ENCODE measurements around the gene OSBPL5. TPM values are rescaled to one million over a fixed set of nuclear protein-coding genes. Genes with fewer than 3 reads are reported as not detected.

The OSBPL5 gene
- total RNA-seq (1 to 10 TPM; 6.8 to 8.1 TPM), total RNA-seq (4.1 to 7.3 reads per million in 2 donors)

- H3K4me1 Mint-ChIP-seq: peaks cover 24% of the 10 kb centered on the region
- H3K4me3 Mint-ChIP-seq: peak within 1 kb of the TSS; percentile 85
- no peaks in the 10 kb centered on the region for H3K9me3 ChIP-seq (ENCODE audit: control insufficient read depth, low read length, poor library complexity, severe bottlenecking)
- H3K27me3 Mint-ChIP-seq: peaks cover 40% of the 10 kb centered on the region
- ATAC-seq (peak; percentile 71), DNase-seq (peak in 2 of 3 donors; percentile 17 to 19)
- peak within 1 kb of the TSS; percentile 34 for H3K27ac Mint-ChIP-seq
- no peaks in the 10 kb centered on the region for H3K36me3 Mint-ChIP-seq (ENCODE audit: low read depth)
These were observed at the start of gene OSBPL5 for GRCh38 chr11:3165152-3165705. TSS of gene OSBPL5 (minus strand) at chr11:3165310. CDS start at chr11:3129148, 36,162 bp downstream.

- H3K27ac Mint-ChIP-seq: no peak overlapping the region
- peaks cover 7% of the 10 kb centered on the region for H3K4me1 Mint-ChIP-seq
- H3K9me3 ChIP-seq (ENCODE audit: control insufficient read depth, low read length, poor library complexity, severe bottlenecking): no peaks in the 10 kb centered on the region
- peaks cover 3% of the 10 kb centered on the region for H3K36me3 Mint-ChIP-seq (ENCODE audit: low read depth)
- H3K27me3 Mint-ChIP-seq: peaks cover 32% of the 10 kb centered on the region
- no peak overlapping the region for H3K4me3 Mint-ChIP-seq
- ATAC-seq: no peak
- no peak for DNase-seq
These were observed 49.2 kb upstream of the OSBPL5 start for GRCh38 chr11:3214420-3214699.

- Mint-ChIP-seq H3K27me3 (peaks cover 27% of the 10 kb centered on the region), H3K27ac (no peak overlapping the region), H3K36me3 (ENCODE audit: low read depth) (peaks cover 3% of the 10 kb centered on the region)
These were observed 48.7 kb upstream of the OSBPL5 start for GRCh38 chr11:3213659-3214419.

GRCh38 chr11:3208272-3208671 lies 43.2 kb upstream of the OSBPL5 start:
- H3K4me3 Mint-ChIP-seq: no peak overlapping the region

More at GRCh38 chr11:3213659-3214419, 48.7 kb upstream of the OSBPL5 start:
- peaks cover 7% of the 10 kb centered on the region for H3K4me1 Mint-ChIP-seq
- no peak overlapping the region for H3K4me3 Mint-ChIP-seq
- ATAC-seq (no peak), DNase-seq (peak in 1 of 3 donors; percentile 4)
- no peaks in the 10 kb centered on the region for H3K9me3 ChIP-seq (ENCODE audit: control insufficient read depth, low read length, poor library complexity, severe bottlenecking)

GRCh38 chr11:3207526-3208189 lies 42.5 kb upstream of the OSBPL5 start:
- ATAC-seq (no peak), DNase-seq (peak in 1 of 3 donors; percentile 4)
- Mint-ChIP-seq H3K27me3 (no peaks in the 10 kb centered on the region), H3K36me3 (ENCODE audit: low read depth) (no peaks in the 10 kb centered on the region), H3K4me3 (no peak overlapping the region), H3K4me1 (no peaks in the 10 kb centered on the region), H3K27ac (no peak overlapping the region)
- no peaks in the 10 kb centered on the region for H3K9me3 ChIP-seq (ENCODE audit: control insufficient read depth, low read length, poor library complexity, severe bottlenecking)

More at GRCh38 chr11:3208272-3208671, 43.2 kb upstream of the OSBPL5 start:
- ATAC-seq (no peak), DNase-seq (peak in 1 of 3 donors; percentile 4)
- Mint-ChIP-seq H3K27me3 (no peaks in the 10 kb centered on the region), H3K36me3 (ENCODE audit: low read depth) (no peaks in the 10 kb centered on the region), H3K27ac (no peak overlapping the region), H3K4me1 (no peaks in the 10 kb centered on the region)
- H3K9me3 ChIP-seq (ENCODE audit: control insufficient read depth, low read length, poor library complexity, severe bottlenecking): no peaks in the 10 kb centered on the region

- no peak for ATAC-seq
- H3K9me3 ChIP-seq (ENCODE audit: control insufficient read depth, low read length, poor library complexity, severe bottlenecking): no peaks in the 10 kb centered on the region
- Mint-ChIP-seq H3K27me3 (peaks cover under 1% of the 10 kb centered on the region), H3K4me3 (no peak overlapping the region), H3K4me1 (no peaks in the 10 kb centered on the region), H3K27ac (no peak overlapping the region), H3K36me3 (ENCODE audit: low read depth) (no peaks in the 10 kb centered on the region)
- no peak for DNase-seq
These were observed 41.8 kb upstream of the OSBPL5 start for GRCh38 chr11:3206922-3207204.

GRCh38 chr11:3206156-3206921 lies 41.2 kb upstream of the OSBPL5 start:
- no peak overlapping the region for H3K27ac Mint-ChIP-seq
- H3K9me3 ChIP-seq (ENCODE audit: control insufficient read depth, low read length, poor library complexity, severe bottlenecking): no peaks in the 10 kb centered on the region
- ATAC-seq: no peak
- no peaks in the 10 kb centered on the region for H3K4me1 Mint-ChIP-seq
- H3K27me3 Mint-ChIP-seq: peaks cover 6% of the 10 kb centered on the region
- DNase-seq: no peak
- H3K4me3 Mint-ChIP-seq: no peak overlapping the region
- H3K36me3 Mint-ChIP-seq (ENCODE audit: low read depth): no peaks in the 10 kb centered on the region

- peaks cover 7% of the 10 kb centered on the region for H3K27me3 Mint-ChIP-seq
- no peaks in the 10 kb centered on the region for H3K4me1 Mint-ChIP-seq
- DNase-seq (no peak), ATAC-seq (no peak)
- H3K27ac Mint-ChIP-seq: no peak overlapping the region
- no peaks in the 10 kb centered on the region for H3K9me3 ChIP-seq (ENCODE audit: control insufficient read depth, low read length, poor library complexity, severe bottlenecking)
- no peak overlapping the region for H3K4me3 Mint-ChIP-seq
- no peaks in the 10 kb centered on the region for H3K36me3 Mint-ChIP-seq (ENCODE audit: low read depth)
These were observed 40.4 kb upstream of the OSBPL5 start for GRCh38 chr11:3205261-3206155.

- H3K27ac Mint-ChIP-seq: no peak overlapping the region
- H3K9me3 ChIP-seq (ENCODE audit: control insufficient read depth, low read length, poor library complexity, severe bottlenecking): no peaks in the 10 kb centered on the region
- H3K36me3 Mint-ChIP-seq (ENCODE audit: low read depth): no peaks in the 10 kb centered on the region
- no peak for DNase-seq
- peaks cover 7% of the 10 kb centered on the region for H3K27me3 Mint-ChIP-seq
- no peaks in the 10 kb centered on the region for H3K4me1 Mint-ChIP-seq
- no peak for ATAC-seq
- no peak overlapping the region for H3K4me3 Mint-ChIP-seq
These were observed 39.3 kb upstream of the OSBPL5 start for GRCh38 chr11:3204141-3205015.

- Mint-ChIP-seq H3K4me1 (no peaks in the 10 kb centered on the region), H3K27ac (no peak overlapping the region), H3K27me3 (peaks cover 9% of the 10 kb centered on the region), H3K4me3 (no peak overlapping the region), H3K36me3 (ENCODE audit: low read depth) (no peaks in the 10 kb centered on the region)
- ATAC-seq (no peak), DNase-seq (no peak)
- H3K9me3 ChIP-seq (ENCODE audit: control insufficient read depth, low read length, poor library complexity, severe bottlenecking): no peaks in the 10 kb centered on the region
These were observed 38.3 kb upstream of the OSBPL5 start for GRCh38 chr11:3203221-3204043.

- Mint-ChIP-seq H3K27ac (no peak overlapping the region), H3K4me3 (no peak overlapping the region), H3K27me3 (peaks cover 15% of the 10 kb centered on the region), H3K4me1 (no peaks in the 10 kb centered on the region), H3K36me3 (ENCODE audit: low read depth) (no peaks in the 10 kb centered on the region)
- no peak for DNase-seq
- no peak for ATAC-seq
- H3K9me3 ChIP-seq (ENCODE audit: control insufficient read depth, low read length, poor library complexity, severe bottlenecking): no peaks in the 10 kb centered on the region
These were observed 37.6 kb upstream of the OSBPL5 start for GRCh38 chr11:3202759-3203158.
